CD4-positive, alpha-beta T cell treated with Interleukin-4 for 1 hour (primary cell): Measurements from ENCODE around the gene BLVRA.
A peak's percentile ranks its signal among the peaks of the same experiment; 100 is the strongest.
"Not testable (repeated sequence)": the region's sequence is repeated elsewhere in the genome, so short reads cannot be mapped to it uniquely, and the experiment has no call there.

Source experiments
- DNase-seq, 2 donors: peaks; one replicate each; pipeline ENCODE4 v3.0.0-alpha.2; 2020 to 2022

The BLVRA gene

DNA sequence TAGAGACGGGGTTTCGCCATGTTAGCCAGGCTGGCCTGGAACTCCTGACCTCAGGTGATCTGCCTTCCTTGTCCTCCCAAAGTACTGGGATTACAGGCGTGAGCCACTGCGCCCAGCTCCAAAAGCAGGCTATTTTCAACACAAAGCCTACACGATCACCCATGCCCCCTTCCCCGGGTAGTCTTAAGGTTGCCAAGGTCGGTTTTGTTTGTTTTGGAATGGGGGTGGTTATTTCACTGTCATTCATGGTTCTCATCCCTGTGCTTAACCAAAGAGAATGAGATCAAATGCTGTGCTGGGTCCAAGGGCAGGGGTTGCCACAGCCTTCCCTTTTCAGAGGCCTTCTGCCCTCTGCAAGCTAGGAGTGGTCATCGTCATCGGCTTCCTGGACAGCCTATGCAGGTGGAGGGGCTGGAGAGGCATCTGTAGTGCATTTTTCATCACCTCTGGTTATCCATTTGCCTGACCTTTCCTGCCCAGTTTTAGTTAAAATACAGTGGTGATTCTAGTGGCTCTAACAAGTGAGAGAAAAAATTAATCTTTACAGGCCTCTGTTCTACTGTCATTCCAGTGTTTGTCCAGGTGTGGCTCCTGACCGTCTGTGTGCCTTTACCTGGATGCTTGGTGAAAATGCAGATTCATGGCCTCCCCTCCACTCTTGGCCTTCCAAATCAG is 11.4 kb downstream of the BLVRA start:
- no peak for DNase-seq

DNA sequence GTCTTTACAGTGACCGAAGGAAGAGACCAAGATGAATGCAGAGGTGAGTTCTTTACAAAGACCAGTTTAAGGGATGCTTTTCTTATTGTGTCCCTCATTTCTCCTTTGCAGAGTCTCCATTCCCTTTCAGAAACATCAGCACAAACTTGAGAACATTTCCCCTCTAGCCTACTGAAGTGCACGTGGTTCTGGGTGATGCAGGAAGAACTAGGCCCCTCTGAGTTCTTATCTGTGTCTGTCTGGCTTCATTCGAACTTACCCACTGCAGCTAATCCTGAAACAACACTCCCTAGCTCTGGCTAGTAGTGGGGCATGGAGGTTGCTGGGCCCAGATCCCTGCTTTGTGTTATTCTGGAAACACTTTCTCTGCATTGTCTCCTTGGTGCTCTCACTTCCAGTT is 12.6 kb downstream of the BLVRA start:
- DNase-seq: no peak

DNA sequence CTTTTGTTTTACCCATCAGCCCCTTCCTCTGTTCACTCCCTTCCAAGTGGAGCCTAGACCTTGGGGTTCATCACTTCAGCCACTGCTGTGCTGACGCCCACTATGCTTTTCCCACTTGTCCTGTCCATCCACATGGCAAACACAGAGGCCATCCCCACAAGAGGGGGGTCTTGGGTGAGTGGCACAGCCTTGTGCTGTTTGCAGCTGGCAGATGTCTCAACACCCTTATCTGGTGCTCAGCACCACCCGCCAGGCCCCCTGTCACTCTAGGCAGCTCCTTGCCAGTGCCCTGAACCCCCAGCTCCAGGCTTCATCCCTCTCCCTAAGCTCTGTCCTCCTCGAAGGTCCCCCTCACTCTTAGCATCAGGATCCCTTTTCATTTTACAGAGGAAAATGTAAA is 13.1 kb downstream of the BLVRA start:
- no peak for DNase-seq

DNA sequence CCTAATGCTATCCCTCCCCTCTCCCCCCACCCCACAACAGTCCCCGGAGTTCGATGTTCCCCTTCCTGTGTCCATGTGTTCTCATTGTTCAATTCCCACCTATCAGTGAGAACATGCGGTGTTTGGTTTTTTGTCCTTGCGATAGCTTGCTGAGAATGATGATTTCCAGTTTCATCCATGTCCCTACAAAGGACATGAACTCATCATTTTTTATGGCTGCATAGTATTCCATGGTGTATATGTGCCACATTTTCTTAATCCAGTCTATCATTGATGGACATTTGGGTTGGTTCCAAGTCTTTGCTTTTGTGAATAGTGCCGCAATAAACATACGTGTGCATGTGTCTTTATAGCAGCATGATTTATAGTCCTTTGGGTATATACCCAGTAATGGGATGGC is 14.8 kb downstream of the BLVRA start:
- DNase-seq: not testable (repeated sequence)

DNA sequence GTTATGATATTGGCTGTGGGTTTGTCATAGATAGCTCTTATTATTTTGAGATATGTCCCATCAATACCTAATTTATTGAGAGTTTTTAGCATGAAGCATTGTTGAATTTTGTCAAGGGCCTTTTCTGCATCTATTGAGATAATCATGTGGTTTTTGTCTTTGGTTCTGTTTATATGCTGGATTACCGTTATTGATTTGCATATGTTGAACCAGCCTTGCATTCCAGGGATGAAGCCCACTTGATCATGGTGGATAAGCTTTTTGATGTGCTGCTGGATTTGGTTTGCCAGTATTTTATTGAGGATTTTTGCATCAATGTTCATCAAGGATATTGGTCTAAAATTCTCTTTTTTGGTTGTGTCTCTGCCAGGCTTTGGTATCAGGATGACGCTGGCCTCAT is 16.8 kb downstream of the BLVRA start:
- not testable (repeated sequence) for DNase-seq

DNA sequence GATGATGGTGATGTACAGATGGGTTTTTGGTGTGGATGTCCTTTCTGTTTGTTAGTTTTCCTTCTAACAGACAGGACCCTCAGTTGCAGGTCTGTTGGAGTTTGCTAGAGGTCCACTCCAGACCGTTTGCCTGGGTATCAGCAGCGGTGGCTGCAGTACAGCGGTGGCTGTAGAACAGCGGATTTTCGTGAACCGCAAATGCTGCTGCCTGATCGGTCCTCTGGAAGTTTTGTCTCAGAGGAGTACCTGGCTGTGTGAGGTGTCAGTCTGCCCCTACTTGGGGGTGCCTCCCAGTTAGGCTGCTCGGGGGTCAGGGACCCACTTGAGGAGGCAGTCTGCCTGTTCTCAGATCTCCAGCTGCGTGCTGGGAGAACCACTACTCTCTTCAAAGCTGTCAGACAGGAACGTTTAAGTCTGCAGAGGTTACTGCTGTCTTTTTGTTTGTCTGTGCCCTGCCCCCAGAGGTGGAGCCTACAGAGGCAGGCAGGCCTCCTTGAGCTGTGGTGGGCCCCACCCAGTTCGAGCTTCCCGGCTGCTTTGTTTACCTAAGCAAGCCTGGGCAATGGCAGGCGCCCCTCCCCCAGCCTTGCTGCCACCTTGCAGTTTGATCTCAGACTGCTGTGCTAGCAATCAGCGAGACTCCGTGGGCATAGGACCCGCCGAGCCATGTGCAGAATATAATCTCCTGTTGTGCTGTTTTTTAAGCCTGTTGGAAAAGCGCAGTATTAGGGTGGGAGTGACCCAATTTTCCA is 20.0 kb downstream of the BLVRA start:
- DNase-seq: not testable (repeated sequence)

DNA sequence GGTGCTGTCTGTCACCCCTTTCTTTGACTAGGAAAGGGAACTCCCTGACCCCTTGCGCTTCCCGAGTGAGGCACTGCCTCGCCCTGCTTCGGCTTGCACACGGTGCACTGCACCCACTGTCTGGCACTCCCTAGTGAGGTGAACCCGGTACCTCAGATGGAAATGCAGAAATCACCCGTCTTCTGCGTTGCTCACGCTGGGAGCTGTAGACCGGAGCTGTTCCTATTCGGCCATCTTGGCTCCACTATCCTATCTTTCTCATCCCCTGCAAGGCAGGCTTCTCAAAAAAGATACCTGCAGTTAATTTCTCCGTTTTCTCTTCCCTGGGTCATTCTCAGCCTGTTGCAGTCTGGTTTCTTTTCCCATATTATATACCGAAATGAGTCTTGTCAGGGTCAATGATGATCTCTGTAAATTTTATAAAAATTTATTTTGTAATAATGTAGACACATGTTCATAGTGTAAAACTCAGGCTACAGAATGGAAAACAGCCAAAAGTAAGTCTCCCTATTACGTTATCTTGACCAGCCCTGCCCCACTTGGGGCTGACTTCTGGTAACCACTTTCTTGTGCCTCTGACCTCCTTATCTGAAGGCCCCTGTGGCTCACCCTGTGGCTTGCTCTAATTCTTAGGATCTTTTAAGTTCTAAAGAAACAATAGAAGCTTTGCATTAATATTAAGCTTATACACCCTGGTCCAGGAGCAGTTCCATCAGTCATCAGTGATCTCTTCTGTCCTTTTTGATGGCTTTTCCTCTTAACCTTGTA is 20.7 kb downstream of the BLVRA start:
- no peak for DNase-seq

DNA sequence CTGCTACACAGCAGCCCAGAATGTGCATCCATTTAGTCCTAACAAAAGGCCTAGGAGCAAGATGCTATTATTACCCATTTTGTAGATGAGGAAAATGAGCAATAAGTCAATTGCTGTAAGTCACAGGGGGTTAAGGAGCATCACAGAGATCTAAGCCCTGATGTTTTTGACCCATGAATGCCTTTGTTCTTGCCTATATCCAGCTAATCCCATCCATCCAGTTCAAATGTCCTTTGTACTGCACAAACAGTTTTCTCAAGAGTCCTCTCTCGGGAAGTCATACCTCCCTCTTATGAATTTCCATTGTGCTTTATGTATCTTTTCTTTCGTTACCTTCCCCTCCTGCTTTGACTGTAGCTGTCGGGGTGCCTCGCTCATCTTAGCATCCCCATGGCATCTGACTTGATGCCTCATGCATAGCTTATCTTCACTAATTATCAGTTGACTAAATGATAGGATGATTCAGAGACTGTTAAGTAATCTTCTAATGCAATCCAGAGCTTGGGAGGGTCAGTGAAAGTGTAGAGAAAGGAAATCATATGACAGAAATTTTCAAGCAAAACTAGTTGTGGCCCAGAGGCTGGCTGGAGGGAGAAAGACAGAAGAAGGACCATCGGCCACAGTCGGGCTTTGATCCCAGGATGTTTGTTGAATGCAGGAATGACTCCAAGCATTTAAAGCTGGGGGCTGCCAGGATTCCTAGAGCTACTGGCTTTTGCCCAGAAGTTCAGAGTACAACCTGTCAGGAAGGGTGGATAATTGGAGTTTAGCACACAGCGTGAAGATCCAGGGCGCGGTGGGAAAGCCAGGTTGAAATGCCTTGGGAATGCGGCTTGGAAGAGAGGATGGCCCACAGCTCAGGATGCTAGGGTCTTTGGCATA is 23.5 kb downstream of the BLVRA start:
- no peak for DNase-seq

DNA sequence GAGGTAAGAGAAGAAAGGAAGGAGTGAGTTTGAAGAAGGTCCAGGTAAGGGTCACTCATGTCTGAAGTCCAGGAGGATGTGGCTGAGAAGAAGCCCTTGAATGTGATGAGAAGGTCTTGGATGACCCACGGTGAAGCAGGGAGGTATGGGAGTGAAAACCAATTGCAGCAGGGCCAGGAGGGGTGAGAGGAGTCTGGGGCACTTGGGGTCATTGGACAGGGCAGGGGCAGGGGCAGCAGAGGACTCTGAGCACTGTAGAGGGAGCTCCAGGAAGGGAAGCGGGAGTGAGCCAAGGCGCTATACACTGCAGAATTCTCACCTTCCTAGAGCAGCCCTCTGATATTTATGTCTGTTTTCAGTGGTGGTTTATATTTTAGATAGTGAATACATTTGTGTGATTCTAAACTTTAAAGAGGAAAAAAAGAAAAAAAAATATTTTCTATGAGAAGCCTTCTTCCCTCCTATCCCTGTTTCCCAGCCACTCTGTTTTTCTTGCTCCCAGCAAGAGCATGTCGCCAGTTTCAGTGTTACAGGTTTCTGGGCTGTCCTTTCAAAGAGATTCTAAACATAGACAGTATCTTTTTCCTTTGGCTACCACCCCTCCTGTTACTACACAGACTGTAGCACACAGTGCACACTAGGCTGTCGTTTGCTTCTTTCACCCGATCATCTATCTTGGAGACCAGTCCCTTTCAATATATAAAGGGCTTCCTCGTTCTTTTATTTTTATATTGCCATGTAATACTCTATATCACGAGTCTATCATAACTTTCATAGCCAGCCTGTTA is 24.5 kb downstream of the BLVRA start:
- DNase-seq: no peak

DNA sequence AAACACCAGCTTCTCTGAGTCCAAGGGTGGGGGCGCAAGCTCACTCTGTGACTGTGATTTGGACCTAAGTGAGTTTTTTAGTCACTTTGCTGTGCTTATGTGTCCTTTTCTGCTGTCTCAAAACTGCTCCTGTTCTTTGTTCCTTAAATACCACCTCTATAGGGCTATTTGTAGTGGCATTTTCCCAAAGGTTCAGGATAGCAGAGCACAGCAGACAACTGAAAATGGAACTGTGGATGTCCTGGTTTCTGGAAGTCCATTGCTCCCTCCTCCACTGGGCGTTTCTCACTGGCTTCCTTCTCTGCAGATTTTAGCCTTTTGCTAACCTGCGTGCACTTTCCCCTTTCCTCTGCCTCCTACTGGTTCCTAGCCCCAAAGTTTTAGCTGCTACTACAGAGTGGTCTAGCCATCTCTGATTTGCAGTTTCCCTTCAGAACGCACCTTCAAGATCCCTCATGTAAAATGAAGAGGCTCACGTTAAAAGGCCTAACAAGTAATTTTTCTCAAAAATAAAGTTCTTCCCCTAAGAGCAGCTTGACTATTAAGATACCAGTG is 25.6 kb downstream of the BLVRA start:
- DNase-seq: no peak

DNA sequence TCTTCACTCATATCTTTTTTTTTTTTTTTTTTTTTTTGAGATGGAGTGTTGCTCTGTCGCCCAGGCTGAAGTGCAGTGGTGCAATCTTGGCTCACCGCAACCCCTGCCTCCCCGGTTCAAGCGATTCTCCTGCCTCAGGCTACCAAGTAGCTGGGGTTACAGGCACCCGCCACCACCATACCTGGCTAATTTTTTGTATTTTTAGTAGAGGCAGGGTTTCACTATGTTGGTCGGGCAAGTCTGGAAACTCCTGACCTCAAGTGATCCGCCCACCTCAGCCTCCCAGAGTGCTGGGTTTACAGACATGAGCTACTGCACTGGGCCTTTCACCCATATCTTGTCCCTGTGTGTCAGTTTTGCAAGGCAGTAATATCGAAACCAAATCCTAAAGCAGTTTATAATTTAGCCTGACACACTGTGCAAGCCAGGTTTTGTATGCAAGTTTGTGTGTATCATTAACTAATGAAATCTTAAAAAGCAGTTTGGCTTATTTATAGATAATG is 26.2 kb downstream of the BLVRA start:
- peak in 1 of 2 donors; percentile 15 for DNase-seq

DNA sequence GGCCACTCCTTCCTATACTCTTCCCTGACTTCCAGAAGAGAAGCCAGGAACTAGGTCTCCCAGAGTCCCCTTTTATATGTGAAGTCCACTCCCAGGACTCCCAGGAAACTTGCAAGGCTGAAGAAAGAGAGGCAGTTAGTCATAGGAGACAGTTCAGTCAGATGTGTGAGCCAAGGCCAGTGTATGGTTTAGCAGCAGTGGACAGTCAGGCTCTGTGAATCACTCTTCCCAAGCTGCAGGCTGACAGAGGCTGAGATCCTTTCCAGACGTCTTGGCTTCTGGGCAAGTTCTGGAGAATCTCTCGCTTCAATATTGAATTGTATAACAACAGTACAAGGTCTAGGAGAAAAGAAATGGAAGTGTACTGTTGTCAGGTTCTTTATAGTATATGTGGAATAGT is 26.9 kb downstream of the BLVRA start:
- no peak for DNase-seq

DNA sequence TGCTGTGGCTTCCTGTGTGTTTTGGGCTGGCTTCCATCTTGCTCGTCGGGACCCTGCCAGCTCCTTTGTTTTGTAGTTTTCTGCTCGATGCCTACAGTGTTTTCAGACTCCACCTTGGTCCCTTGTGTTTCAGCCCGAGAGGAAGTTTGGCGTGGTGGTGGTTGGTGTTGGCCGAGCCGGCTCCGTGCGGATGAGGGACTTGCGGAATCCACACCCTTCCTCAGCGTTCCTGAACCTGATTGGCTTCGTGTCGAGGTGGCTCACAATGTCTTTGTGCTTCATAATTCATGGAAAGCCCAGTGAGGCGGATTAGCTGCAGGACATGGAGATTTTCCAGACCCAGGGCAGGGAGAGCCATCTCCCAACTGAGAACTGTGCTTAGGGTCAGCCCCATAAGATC is 29.3 kb downstream of the BLVRA start:
- no peak for DNase-seq

DNA sequence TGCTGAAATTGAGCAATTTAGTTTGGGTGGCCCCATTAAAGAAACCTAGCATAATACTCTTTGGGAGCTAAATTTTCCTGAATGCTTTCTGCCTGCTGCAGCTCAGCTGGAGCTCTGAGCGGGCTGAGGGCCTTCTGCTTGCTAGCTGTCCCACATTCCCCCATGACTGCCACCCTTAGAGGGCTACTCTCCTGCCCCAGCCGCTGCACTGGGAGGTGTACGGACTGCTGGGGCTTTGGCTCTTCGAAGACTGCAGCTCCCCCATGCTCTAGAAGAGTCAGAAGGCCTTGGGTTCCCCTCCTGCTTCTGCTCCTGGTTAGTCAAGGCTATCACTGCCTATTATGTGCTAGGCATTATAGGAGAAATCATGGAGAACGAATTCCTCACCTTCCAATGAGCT is 31.5 kb downstream of the BLVRA start:
- DNase-seq: no peak

DNA sequence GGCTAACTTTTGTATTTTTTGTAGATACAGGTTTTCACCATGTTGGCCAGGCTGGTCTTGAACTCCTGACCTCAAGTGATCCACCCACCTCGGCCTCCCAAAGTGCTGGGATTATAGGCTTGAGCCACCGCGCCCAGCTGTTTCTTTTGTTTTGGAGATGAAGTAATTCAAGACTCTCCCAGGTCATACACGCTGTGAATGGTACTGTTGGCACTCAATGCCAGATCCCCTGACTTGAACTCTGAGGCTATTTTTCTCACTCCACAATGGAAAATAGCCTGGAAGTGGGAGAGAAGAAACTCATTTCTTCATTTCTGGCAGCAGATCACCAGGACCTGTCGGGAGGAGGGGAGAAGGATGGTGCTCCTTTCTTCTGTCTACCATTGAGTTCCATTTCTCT is 32.4 kb downstream of the BLVRA start:
- DNase-seq: no peak

DNA sequence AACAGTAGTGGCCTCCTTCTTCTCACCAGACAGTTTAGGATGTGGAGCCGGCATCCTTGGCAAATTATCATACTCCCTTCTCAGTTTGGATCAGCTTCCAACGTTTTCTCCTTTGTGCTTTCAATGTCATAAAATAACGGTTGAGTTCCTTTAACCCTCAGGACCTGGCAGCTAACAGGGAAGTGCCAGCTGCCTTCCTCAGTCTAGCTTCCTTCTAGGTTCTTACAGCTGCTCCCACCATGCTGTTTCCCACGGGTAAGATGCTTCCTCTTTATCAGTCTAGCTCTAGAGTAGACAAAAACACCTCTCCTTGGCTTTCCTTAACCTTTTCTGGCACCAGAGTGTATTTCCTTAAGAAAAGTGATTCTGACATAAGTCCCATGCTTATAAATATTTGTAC is 33.2 kb downstream of the BLVRA start:
- peak in 1 of 2 donors; percentile 29 for DNase-seq

DNA sequence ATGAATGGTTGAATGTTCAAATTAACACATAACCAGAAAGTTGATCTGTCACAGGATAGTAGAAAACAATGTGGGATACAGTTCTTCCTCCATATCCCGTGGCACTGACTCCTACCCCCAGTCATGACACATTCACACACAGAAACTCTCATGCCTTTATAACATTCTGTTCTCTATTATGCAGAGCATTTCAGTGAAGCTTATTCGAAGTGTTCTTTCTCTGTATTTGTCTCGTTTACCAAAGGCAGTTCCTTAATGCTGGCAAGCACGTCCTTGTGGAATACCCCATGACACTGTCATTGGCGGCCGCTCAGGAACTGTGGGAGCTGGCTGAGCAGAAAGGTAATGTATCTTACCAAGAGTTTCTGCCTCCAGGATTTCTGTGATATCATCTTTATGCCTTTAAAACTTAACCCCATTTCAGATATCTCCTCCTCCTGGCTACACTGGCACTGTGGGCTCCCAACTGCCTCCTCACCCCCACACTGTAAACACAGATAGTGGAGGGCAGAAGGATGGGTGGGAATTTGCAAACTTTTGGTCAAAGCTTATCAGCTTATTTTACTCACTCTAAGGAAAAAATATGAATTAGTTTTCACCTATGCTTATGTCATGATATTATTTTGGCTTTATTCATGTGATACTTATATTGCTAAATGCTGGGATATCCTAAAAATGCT is 34.1 kb downstream of the BLVRA start:
- DNase-seq: no peak

DNA sequence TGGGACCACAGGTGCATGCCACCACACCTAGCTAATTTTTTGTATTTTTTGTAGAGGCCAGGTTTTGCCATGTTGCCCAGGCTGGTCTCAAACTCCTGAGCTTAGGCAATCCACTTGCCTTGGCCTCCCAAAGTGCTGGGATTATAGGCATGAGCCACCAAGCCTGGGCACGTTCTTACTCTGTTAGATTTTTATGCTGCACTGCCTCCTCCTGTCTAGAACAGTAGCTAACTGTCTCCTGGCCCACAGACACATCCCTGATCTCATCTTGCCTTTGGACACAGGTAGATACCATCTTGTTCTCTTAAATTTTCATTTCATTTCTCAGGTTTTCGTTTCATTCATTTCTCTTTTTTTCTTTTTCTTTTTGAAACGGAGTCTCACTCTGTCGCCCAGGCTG is 41.1 kb downstream of the BLVRA start:
- DNase-seq: no peak

DNA sequence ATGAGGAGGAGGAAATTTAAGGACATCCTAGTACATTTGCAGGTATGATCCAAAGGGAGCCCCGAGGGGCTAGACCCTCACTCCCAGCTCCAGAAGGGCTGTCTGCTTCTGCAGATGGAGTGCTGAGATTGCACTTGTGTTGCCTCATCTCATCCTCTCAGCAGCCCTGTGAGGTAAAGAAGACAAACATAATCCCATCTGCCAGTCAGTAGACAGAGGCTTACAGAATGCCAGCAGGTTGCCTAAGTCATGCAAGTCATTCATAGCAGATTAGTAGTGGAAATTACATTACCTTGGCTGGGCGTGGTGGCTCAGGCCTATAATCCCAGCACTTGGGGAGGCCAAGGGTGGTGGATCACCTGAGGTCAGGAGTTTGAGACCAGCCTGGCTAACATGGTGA is 45.4 kb downstream of the BLVRA start:
- no peak for DNase-seq

DNA sequence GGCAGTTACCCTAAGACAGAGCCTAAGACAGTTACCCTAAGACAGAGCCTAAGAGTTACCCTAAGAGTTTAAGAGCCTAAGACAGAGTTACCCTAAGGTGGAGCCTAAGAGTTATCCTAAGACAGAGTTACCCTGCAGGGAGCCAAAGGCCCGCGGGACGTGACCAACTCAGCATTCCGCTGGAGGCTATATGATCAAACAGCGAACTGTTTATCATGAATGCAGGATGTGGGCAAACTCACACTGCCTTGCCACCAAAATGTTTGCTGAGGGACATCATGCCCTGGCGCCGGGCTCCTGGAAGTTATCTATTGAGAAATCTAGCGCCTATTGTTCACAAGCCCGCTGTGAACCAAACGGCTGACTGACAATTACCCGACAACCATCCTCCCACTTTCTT is 49.9 kb downstream of the BLVRA start:
- peak; percentile 12 to 31 for DNase-seq
